ENCODE measurements around the gene CSPG4.
"Not testable (repeated sequence)": the region's sequence is repeated elsewhere in the genome, so short reads cannot be mapped to it uniquely, and the experiment has no call there.

Gene CSPG4

DNA sequence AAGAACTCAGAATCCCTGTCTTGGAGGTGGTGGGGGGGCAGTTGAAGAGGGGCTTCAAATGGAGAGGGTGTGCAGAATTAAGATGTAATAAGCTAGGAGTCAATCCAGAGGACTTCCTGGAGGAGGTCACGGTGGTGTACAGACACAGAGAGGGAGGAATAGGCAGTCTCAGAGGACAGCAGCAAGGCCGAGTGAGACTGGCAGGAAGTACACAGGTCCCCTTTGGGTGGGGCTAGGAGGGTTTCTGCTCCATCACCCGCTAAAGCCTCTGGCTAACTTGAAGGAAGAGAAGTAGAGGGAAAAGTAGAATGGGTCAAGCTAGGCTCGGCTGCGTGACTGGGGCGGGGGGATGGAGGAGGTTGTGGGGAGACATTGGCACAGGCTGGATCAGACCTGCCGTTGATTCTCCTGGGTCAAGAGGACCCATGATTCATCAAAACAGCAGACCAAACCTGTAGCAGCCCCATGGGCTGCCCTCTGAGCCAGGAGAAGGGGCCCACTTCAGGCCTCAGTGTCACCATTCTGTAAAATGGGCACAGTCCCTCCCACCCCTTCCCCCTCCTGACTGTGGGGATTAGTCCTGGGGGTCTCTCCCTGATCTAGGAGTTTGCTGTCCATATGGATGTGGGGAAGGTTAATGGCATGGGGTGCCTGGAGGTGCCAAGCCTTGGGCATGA lies 16.9 kb downstream of the CSPG4 start:
- Histone ChIP-seq H3K27me3 (ENCODE audit: control insufficient read depth, insufficient read depth, low read length) (no peaks in the 10 kb centered on the region), H3K9me3 (ENCODE audit: control insufficient read depth, insufficient read depth, low read length) (no peaks in the 10 kb centered on the region), H3K9ac (ENCODE audit: low read depth, low read length) (peak overlapping the region; percentile 37), H3K4me3 (ENCODE audit: low read depth, low read length) (no peak overlapping the region), H3K4me1 (ENCODE audit: control insufficient read depth, insufficient read depth, low read length) (peaks cover 5% of the 10 kb centered on the region), H3K36me3 (ENCODE audit: control insufficient read depth, insufficient read depth, low read length) (no peaks in the 10 kb centered on the region)

DNA sequence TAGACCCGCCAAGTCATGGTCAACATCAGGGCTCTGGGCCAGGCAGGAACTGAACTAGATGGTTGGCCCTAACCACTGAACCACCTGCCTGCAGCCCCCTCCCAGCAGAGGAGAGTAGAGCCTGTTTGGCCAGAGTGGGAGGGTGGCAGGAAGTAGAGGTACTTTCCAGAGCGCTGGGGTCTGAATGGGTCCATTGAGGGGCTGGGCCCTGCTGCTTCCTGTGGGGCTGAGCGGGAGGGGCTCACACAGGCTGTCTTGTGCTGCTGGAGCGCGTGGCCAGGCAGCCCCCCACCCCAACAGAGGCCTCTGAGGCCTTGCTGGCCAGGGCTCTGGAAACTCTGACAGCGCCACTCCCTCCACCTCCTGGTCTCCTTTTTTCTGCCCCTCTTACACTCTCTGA lies 17.4 kb downstream of the CSPG4 start:
- Histone ChIP-seq H3K4me3 (ENCODE audit: low read depth, low read length) (no peak overlapping the region), H3K27me3 (ENCODE audit: control insufficient read depth, insufficient read depth, low read length) (no peaks in the 10 kb centered on the region), H3K9me3 (ENCODE audit: control insufficient read depth, insufficient read depth, low read length) (no peaks in the 10 kb centered on the region), H3K36me3 (ENCODE audit: control insufficient read depth, insufficient read depth, low read length) (no peaks in the 10 kb centered on the region), H3K9ac (ENCODE audit: low read depth, low read length) (no peak overlapping the region), H3K4me1 (ENCODE audit: control insufficient read depth, insufficient read depth, low read length) (peaks cover 5% of the 10 kb centered on the region)

DNA sequence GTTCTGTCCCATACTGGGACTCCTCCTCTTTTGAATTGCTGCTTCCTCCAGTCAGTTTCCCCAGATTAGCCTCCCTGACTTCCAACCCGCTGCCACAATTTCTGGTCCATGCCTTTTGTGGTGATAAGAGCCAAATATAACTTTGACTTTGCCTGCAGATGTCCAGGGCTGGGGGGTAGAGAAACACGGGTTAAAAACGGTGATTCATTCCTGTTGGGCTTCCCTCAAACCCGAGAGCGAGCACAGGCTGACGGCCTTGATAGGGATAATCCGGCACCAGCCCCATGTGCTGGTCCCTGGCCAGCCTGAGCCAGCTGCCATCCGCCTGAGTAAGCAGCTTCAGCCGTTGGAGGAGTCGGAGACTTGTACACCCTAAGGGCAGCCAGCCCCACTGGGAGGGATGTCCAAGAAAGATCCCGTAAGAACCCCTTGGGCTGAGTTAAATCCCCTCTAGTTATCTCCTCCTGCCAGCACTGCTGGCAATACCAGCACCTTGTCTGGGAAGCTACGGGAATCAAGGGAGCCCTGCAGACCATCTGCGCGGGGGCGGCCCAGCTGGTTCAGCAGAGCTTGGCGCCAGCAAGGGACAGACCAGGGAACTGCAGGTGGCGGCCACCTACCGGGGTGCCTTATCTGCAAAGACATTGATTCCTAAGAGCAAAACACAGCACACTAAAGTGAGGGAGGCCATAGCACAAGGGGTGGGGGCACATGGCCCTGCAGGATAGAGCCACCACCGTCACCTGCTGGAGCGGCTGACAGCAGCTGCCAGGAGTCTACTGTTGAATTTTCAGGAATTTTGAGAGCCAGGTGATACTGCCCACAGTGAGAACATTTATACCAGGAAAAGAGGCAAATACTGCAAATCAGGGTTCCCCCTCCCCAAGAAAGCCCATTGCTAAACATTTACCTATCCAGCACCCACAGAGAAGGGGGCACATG lies 18.1 kb downstream of the CSPG4 start:
- Histone ChIP-seq H3K36me3 (ENCODE audit: control insufficient read depth, insufficient read depth, low read length) (no peaks in the 10 kb centered on the region), H3K4me3 (ENCODE audit: low read depth, low read length) (no peak overlapping the region), H3K4me1 (ENCODE audit: control insufficient read depth, insufficient read depth, low read length) (peaks cover 5% of the 10 kb centered on the region), H3K9ac (ENCODE audit: low read depth, low read length) (peak overlapping the region; percentile 29), H3K27me3 (ENCODE audit: control insufficient read depth, insufficient read depth, low read length) (no peaks in the 10 kb centered on the region), H3K9me3 (ENCODE audit: control insufficient read depth, insufficient read depth, low read length) (no peaks in the 10 kb centered on the region)

DNA sequence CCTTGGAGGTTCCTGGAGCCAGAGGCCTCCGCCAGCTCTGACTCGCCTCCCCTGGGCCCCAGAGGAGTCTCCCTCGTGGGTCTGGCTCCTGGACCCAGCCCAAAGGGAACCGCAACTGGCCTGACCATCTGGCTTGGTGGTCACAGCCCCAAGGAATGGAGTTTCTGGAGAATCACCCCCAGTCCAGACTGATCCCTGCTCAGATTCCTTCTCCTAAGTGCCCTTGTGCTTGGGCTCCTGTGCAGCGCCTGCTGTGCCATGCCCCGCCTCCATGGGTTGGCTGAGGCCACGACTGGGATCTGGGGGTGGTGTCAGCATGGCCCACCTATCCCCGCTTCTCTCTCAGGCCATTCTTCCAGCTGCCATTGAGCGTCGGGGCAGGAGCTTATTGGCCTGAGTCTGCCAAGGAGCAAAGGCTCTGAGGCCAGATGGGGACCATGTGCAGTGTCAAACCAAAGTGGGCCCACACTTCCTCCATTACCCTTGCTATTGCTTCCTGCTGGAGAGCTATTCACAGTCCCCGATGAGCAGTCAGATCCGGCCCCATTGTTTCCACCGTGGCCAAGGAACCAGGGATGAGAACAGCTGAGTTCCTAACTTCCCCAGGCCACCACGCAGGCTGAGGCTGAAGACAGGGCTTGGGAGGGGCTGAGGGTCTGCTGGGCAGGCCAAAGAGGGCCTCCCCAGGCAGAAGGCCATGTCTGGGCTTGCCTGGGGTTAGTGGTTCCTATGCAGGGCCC lies 19.0 kb downstream of the CSPG4 start:
- no peak overlapping the region for H3K4me3 ChIP-seq (ENCODE audit: low read depth, low read length)
- H3K4me1 ChIP-seq (ENCODE audit: control insufficient read depth, insufficient read depth, low read length), result peaks cover 5% of the 10 kb centered on the region
- H3K27me3 ChIP-seq (ENCODE audit: control insufficient read depth, insufficient read depth, low read length), result no peaks in the 10 kb centered on the region
- H3K9me3 ChIP-seq (ENCODE audit: control insufficient read depth, insufficient read depth, low read length), result no peaks in the 10 kb centered on the region
- H3K9ac ChIP-seq (ENCODE audit: low read depth, low read length), result peak overlapping the region; percentile 4
- no peaks in the 10 kb centered on the region for H3K36me3 ChIP-seq (ENCODE audit: control insufficient read depth, insufficient read depth, low read length)

DNA sequence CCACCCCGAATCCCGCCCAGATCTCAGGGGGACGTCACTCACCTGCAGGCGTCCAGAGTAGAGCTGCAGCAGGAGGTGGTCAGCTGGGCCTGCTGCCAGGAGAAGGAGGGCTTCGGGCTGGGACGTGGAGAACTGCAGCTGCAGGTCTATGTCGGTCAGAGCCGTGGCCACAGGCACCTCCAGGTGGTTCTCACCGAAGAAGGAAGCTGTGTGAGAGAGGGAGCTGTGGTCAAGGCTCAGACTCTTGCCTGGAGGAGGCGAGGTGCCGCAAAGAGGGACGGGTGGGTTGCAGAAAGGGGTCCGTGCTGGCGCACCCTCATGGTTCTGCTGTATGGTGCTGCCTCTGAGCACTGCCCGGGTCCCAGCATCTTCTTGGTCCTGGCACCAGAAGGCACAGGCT lies 19.6 kb downstream of the CSPG4 start:
- not testable (repeated sequence) for H3K27me3 ChIP-seq (ENCODE audit: control insufficient read depth, insufficient read depth, low read length); H3K9ac ChIP-seq (ENCODE audit: low read depth, low read length); H3K9me3 ChIP-seq (ENCODE audit: control insufficient read depth, insufficient read depth, low read length); H3K36me3 ChIP-seq (ENCODE audit: control insufficient read depth, insufficient read depth, low read length); H3K4me3 ChIP-seq (ENCODE audit: low read depth, low read length); H3K4me1 ChIP-seq (ENCODE audit: control insufficient read depth, insufficient read depth, low read length)

DNA sequence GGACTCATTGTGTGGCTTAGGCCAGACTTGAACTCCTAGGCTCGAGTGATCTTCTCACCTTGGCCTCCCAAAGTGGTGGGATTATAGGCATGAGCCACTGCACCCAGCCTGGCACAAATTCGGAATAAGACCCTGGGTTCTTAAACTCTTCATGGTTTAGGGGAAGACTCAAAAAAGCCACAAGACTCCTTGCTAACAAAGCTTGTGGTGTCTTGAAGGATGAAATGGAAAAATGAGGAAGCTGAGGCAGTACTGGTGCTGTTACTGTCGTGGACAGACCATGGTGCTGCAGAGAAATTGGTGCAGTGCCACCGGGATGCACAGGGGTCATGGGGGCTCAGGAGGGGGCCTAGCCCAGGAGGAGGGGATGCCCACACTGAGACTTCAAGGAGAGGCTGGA lies 20.3 kb downstream of the CSPG4 start:
- not testable (repeated sequence) for H3K4me3 ChIP-seq (ENCODE audit: low read depth, low read length); H3K9ac ChIP-seq (ENCODE audit: low read depth, low read length); H3K4me1 ChIP-seq (ENCODE audit: control insufficient read depth, insufficient read depth, low read length); H3K36me3 ChIP-seq (ENCODE audit: control insufficient read depth, insufficient read depth, low read length); H3K27me3 ChIP-seq (ENCODE audit: control insufficient read depth, insufficient read depth, low read length); H3K9me3 ChIP-seq (ENCODE audit: control insufficient read depth, insufficient read depth, low read length)

DNA sequence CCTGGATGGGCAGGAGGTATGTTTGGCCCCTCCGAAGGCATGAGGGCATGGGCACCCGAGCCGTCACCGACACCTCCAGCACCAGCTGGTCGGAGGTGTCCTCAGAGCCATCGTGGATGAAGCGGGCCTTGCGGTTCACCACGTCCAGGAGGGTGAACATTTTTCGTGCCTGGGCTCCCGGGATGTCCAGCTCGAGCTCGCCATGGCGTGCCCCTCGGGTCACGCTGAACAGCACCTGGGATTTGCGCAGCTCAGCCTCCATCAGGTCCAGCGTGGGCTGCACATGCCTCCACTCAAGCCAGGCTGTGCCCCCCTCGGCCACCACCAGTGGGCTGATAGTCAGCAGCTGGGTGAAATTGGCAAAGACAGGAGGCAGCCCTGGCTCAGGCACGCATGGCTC lies 23.2 kb downstream of the CSPG4 start:
- not testable (repeated sequence) for H3K27me3 ChIP-seq (ENCODE audit: control insufficient read depth, insufficient read depth, low read length); H3K4me1 ChIP-seq (ENCODE audit: control insufficient read depth, insufficient read depth, low read length)

DNA sequence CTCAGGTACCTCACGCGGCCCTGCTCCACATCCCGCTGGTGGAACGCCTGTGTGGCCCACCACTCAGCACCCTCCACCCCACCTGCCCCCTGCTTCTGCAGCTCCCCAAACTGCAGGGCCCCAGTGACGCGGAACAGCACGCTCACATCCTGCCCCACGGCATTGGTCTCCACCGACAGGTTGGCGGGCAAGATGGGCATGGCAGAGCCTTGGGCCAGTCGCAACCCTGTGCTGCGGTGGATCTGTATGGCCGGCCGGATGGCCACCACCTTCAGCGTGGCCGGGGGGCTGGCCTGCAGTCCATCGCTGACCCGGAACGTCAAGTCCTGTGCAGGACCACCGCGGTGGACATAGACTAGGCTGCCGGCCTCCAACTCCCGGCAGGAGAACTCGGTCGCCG lies 23.8 kb downstream of the CSPG4 start:
- no peaks in the 10 kb centered on the region for H3K36me3 ChIP-seq (ENCODE audit: control insufficient read depth, insufficient read depth, low read length)
- H3K27me3 ChIP-seq (ENCODE audit: control insufficient read depth, insufficient read depth, low read length), result no peaks in the 10 kb centered on the region
- H3K9me3 ChIP-seq (ENCODE audit: control insufficient read depth, insufficient read depth, low read length), result no peaks in the 10 kb centered on the region
- H3K4me3 ChIP-seq (ENCODE audit: low read depth, low read length), result no peak overlapping the region
- peaks cover 2% of the 10 kb centered on the region for H3K4me1 ChIP-seq (ENCODE audit: control insufficient read depth, insufficient read depth, low read length)
- H3K9ac ChIP-seq (ENCODE audit: low read depth, low read length), result no peak overlapping the region

More for the DNA sequence above, 23.2 kb downstream of the CSPG4 start:
- H3K9me3 ChIP-seq (ENCODE audit: control insufficient read depth, insufficient read depth, low read length); H3K4me3 ChIP-seq (ENCODE audit: low read depth, low read length); H3K9ac ChIP-seq (ENCODE audit: low read depth, low read length); H3K36me3 ChIP-seq (ENCODE audit: control insufficient read depth, insufficient read depth, low read length): not testable (repeated sequence)

DNA sequence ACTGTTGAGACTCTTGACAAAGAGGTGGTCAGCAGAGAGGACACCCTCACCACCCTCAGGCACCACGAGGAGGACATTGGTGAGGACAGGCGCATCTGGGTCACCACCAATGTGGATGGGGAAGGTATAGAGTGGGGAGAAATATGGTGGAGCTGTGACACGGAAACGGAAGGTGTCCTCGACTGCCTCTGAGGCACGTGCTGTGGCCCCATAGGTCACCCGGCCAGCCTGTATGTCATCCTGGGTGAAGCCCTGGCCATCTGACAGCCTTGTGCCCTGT lies 24.4 kb downstream of the CSPG4 start:
- no peak overlapping the region for H3K4me3 ChIP-seq (ENCODE audit: low read depth, low read length)
- H3K4me1 ChIP-seq (ENCODE audit: control insufficient read depth, insufficient read depth, low read length), result no peaks in the 10 kb centered on the region
- H3K36me3 ChIP-seq (ENCODE audit: control insufficient read depth, insufficient read depth, low read length), result no peaks in the 10 kb centered on the region
- no peak overlapping the region for H3K9ac ChIP-seq (ENCODE audit: low read depth, low read length)
- H3K27me3 ChIP-seq (ENCODE audit: control insufficient read depth, insufficient read depth, low read length), result no peaks in the 10 kb centered on the region
- H3K9me3 ChIP-seq (ENCODE audit: control insufficient read depth, insufficient read depth, low read length), result no peaks in the 10 kb centered on the region

DNA sequence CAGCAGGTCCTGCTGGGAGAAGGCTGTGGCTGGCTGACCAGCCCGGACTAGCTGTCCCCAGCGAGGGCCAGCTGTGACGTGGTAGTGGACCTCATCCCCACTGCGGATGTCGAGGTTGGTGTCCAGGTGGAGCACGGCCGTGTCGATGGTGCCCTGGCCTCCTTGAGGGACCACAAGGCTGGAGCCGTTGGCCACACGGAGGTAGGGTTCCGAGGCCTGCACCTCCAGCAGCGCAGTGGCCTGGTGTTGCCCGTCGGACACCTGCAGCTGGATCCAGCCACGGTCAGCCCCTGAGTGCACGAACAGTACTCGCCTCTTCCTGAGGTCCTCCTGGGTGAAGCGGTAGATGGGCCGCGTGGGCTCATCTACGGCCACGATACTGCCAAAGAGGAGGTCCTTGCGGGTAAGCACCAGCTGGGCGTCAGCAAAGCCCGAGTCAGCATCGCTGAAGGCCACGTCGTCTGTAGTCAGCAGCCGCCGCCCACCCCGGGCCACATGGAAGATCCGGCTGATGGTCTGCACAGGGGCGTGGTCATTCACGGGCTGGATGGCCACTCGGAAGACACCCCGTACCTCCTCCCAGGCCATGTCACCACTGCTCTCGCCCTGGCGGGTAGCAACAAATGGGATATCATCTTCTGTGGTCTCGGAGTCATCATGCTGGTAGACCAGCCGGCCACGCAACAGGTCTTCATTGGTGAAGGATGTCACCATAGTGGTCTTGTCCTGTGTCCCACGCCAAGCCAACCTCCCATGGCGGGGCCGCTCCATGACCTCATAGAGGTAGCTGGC lies 25.0 kb downstream of the CSPG4 start:
- Histone ChIP-seq H3K36me3 (ENCODE audit: control insufficient read depth, insufficient read depth, low read length) (no peaks in the 10 kb centered on the region), H3K27me3 (ENCODE audit: control insufficient read depth, insufficient read depth, low read length) (no peaks in the 10 kb centered on the region), H3K9me3 (ENCODE audit: control insufficient read depth, insufficient read depth, low read length) (no peaks in the 10 kb centered on the region), H3K4me1 (ENCODE audit: control insufficient read depth, insufficient read depth, low read length) (no peaks in the 10 kb centered on the region), H3K4me3 (ENCODE audit: low read depth, low read length) (no peak overlapping the region), H3K9ac (ENCODE audit: low read depth, low read length) (no peak overlapping the region)

DNA sequence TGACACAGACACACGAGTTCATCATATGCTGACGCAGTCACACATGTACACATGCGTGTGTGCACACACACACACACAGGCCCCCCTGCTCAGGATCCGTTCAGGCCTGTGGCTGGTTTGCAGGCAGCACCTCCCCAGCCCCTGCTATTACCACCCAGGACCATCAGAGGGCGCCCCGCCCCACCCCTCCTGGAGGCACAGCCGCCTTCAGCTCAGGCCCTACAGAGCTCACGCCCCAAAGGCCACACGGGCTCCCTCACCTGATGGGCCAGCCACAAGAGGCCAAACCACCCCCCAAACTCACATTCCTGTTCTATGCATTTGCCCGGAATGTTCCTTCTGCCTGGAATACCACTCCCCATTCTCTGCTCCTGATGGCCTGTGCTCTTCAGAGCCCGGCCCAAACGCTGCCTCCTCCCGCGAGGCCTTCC lies 26.4 kb downstream of the CSPG4 start:
- not testable (repeated sequence) for H3K27me3 ChIP-seq (ENCODE audit: control insufficient read depth, insufficient read depth, low read length); H3K9me3 ChIP-seq (ENCODE audit: control insufficient read depth, insufficient read depth, low read length); H3K4me3 ChIP-seq (ENCODE audit: low read depth, low read length); H3K9ac ChIP-seq (ENCODE audit: low read depth, low read length); H3K36me3 ChIP-seq (ENCODE audit: control insufficient read depth, insufficient read depth, low read length); H3K4me1 ChIP-seq (ENCODE audit: control insufficient read depth, insufficient read depth, low read length)

Measured in iPS-15b (cell line).